Measurements from ENCODE around the gene CBLB.

The CBLB gene

GRCh38 chr3:105613120-105613519, 255.7 kb downstream of the CBLB start:
- DNase-seq = no peak

DNA sequence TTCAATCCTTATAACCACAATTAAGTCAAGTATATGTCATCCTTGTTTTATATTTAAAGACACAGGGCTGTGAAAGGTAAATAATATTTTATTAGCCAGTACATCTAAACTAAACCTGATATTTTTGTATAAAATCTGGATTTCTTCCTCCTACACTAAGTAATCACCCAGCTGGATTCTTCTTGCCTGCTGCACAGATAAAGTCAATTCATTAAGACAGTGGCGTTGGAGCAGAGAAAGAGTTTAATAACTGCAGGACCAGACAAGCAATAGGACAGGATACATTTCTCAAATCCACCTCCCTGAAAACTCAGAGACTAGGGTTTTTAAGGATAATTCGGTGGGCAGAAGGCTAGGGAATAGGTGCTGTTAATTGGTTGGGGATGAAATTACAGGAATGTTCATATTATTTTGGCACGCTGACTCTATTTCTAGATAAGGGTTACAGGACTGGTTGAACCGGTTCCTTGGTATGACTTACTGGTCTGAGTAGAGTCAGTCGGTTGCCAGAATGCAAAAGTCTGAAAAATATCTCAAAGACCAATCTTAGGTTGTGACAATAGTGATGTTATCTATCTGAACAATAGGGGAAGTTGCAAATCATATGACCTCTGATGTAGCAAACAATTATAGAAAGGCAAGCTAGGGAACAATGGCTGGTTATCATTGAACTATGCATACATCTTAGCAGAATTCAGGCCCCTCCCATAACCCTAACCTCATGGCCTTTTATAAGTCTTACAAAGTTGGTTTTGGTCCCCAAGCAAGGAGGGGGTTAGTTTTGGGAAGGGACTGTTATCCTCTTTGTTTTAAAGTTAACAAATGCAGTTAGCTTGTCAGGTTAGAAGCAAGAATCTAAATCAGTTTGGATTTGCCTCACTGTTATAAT, 257.3 kb downstream of the CBLB start:
- DNase-seq = no peak

DNA sequence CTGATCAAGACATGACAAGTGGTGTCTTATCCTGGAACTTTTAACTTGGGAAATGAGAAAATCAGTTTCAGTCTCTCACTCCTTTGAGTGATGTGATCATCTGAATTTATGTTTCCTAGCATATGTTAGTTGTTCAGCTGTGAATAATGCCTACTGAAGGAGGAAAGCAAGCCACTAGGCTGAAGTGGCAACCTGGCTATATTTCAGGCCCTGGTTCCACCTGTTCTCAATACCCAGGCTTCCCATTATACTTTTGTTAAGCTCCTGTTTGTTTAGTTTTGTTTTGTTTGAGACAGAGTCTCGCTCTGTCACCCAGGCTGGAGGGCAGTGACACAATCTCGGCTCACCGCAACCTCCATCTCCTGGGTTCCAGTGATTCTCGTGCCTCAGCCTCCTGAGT, 258.3 kb downstream of the CBLB start:
- DNase-seq = no peak

DNA sequence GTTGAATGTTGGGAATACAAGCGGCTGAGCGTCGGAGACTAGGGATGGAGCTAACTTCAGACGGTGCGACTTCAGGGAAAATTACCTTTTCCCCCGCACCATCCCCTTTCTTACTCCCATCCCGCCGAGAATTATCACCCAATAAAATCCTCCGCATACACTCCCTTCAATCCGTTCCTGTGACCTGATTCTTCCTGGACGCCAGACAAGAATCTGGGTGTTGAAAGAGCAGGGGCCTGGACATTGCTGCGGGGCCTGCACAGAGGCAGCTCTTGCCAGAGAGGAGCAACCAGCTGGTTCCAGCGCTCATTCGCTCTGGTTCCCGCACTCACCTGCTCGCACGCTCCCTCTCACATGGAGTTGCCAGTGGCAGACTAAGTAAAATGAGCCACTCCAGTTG, 260.2 kb downstream of the CBLB start:
- DNase-seq = no peak

GRCh38 chr3:105606016-105606415, 262.8 kb downstream of the CBLB start:
- DNase-seq = no peak

All from T-helper 2 cell (primary cell).